ENCODE measurements around the gene LIMS2. TPM values are rescaled to one million over a fixed set of nuclear protein-coding genes. Genes with fewer than 3 reads are reported as not detected.

The LIMS2 gene
- total RNA-seq, 1 experiment from 2014 or later, result 0.51 TPM

DNA sequence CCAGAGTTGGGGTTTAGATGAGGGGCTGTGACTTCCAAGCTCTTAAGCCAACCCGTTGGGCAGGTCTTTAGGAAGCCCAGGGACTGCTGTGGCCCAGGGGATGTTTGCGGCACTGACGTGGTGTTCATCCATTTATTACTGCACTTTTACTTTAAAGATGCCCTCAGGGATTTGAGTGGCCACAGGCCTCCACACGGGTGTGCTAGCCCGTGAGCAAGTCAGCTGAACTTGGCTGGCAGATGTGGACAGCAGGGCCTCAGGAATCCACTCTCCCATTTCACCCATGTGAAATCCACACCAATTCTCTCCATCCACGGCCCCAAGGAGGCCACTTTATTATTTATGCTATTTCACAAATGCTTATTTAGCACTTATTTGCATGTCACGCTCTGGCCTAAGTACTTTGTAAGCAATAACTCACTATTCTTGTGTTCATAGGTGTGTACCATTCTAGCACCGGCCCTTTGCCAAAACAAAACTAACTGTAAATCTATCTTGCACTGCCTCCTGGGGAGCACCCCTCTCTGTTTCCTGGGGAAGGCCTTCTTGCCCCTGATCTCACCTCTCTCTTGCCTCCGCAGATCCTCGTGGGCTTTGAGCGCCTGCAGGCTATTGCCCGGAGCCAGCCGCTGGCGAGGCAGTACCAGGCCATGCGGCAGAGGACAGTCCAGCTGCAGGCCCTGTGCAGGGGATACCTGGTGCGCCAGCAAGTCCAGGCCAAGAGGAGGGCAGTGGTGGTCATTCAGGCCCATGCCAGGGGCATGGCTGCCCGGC is 68.5 kb downstream of the LIMS2 start:
- DNase-seq (ENCODE audit: low read depth), result no peak

- DNase-seq (ENCODE audit: low read depth), result no peak
These were observed 69.6 kb downstream of the LIMS2 start for GRCh38 chr2:127605691-127606263.

GRCh38 chr2:127604986-127605385 is 70.3 kb downstream of the LIMS2 start:
- no peak for DNase-seq (ENCODE audit: low read depth)

DNA sequence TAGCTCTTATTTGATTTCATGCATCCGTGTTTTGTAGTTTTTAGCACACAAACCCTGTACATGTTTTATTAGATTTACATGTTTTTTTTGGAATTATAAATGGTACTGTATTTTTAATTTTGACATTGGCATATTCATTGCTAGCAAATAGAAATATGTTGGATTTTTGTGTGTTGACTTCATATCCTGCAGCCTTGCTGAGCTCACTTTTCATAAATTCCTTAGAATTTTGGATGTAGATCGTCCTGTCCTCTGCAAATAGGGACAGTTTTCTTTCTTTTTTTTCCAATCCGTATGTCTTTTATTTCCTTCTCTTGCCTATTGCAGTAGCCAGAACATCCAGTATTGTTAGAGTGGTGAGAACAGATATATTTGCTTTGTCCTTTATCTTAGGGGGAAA is 76.1 kb downstream of the LIMS2 start:
- no peak for DNase-seq (ENCODE audit: low read depth)

DNA sequence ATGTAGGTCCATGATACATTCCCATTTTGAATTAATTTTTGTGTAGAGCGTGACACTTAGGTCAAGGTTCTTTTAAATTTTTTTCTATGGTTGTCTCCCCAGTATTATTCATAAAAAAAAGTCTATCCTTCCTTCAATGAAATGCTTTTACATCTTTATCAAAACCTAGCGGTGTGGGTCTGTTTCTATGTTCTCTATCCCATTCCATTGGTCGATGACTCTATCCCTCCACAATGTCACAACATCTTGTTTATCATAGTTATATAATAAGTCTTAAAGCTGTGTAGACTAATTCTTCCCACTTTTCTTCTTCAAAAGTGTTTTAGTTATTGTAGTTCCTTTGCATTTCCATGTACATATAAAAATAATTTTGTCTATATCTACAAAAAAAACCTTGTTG is 76.6 kb downstream of the LIMS2 start:
- no peak for DNase-seq (ENCODE audit: low read depth)

GRCh38 chr2:127597984-127598380 is 77.3 kb downstream of the LIMS2 start:
- peak; percentile 24 for DNase-seq (ENCODE audit: low read depth)

- DNase-seq (ENCODE audit: low read depth), result no peak
These were observed 78.0 kb downstream of the LIMS2 start for GRCh38 chr2:127597046-127597983.

DNA sequence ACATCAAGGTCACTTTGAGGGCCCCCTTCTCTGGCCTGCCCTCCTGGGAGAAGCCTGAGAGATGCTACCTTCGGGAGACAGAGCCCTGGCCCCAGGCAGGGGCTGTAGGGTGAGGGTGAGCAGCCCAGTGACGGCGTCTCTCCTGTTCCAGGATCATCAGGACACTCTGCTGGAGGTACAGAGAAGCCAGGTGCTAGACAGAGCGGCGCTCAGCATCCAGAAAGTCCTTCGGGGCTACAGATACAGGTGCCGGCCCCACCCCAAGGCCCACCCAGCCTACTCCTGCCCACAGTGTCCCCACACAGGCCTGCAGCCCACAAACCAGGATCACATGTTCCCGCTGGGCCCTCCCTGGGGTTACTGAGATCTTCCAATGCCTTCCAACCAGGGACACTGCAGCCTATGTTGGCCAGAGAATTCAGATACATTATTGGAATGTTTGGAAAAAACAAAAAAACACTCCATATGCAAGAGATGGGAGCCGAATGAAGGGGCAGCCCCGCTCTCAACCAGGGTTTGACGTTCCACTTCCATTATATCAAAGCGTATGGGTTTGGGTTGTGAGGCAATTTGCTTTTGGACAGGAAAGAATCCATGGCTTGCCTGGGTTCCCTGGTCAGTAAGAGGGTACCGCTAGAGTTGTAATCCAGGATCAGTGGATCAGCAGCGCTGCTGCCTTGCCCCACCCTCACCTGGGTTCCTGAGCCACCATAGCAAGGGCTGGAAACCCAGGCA is 78.9 kb downstream of the LIMS2 start:
- DNase-seq (ENCODE audit: low read depth), result no peak

- DNase-seq (ENCODE audit: low read depth), result no peak
These were observed 81.2 kb downstream of the LIMS2 start for GRCh38 chr2:127594116-127594591.

DNA sequence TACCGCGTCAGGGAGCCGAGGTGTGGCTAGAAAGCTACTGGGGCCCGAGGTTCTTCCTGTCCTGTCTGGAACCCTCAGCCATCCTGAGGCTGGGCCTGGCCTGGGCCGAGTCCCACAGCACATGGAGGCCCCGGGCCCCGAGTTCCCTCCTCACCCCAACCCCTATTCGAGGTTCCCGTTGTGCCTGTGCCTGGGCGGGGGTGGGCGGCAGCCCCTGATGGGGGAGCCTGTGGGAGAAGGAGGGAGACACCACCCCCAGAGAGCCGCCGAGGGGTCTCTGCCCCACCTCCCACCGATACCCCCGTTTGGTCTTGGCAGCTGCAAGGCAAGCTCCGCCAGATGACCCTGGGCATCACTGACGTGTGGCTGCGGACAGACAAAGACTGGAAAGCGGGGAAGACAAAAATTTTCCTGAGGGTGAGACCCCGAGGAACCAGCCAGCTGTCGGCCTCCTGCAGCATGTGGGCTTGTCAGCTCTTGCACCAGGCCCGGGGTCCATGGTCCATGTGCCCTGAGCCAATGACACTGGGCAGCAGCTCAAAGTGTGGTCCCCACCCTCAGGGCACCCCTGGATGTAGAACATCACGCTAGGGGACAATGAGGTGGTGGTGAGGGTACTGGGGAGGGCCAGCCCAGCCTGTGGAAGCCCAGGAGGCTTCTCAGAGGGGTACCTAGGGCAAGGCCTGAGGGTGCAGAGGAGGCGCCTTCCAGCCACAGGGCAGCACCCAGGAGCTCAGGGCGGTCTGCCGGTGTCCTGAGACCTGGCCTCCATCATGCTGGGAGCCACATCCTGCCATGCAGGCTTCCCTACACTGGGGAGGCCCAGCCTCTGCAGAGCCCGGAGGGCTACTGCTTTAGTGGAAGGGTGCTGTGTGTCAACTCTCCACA is 81.9 kb downstream of the LIMS2 start:
- no peak for DNase-seq (ENCODE audit: low read depth)

DNA sequence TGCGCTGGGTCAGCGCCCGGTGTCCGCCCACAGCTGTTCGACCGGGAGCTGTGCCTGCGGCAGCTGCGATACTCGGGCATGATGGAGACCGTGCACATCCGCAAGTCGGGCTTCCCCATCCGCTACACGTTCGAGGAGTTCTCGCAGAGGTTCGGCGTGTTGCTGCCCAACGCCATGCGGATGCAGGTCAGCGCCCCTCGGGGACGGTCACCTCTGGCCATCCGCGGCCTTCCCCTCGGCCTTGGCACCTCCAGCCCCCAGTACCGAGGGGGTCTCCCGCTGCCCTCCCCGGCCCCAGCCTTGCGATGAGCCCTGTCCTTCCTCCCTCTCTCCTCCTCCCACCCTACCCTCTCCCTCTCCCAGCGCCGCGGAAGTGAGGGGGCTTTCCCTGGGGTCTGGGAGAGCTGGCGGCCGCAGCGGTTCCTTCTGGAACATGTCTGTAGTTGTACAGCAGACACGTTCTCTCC is 82.5 kb downstream of the LIMS2 start:
- DNase-seq (ENCODE audit: low read depth), result no peak

GRCh38 chr2:127591221-127591923 is 84.0 kb downstream of the LIMS2 start:
- DNase-seq (ENCODE audit: low read depth), result peak; percentile 67

GRCh38 chr2:127590386-127591190 is 84.7 kb downstream of the LIMS2 start:
- no peak for DNase-seq (ENCODE audit: low read depth)

DNA sequence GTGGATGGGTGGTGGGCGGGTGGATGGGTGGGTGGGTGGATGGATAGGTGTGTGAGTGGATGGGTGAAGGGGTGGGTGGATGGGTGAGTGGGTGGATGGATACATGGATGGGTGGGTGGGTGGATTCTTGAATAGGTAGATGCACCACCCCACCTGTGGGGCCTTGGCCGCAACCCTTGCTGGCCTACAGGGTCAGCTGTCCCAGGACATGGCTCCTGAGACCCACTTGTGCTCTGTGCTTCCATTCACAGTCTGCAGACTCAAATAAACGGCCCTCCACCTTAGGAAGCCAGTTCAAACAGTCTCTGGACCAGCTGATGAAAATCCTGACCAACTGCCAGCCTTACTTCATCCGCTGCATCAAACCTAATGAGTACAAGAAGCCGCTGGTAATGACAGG is 85.5 kb downstream of the LIMS2 start:
- DNase-seq (ENCODE audit: low read depth), result no peak

- no peak for DNase-seq (ENCODE audit: low read depth)
These were observed 86.0 kb downstream of the LIMS2 start for GRCh38 chr2:127589358-127589757.
